ENCODE measurements around the gene ZFP1.
"Not testable (repeated sequence)": the region's sequence is repeated elsewhere in the genome, so short reads cannot be mapped to it uniquely, and the experiment has no call there.

The ZFP1 gene

GRCh38 chr16:75193730-75194444 is 45.6 kb downstream of the ZFP1 start:
- H3K27ac ChIP-seq (ENCODE audit: low read length) = no peak overlapping the region
- no peaks in the 10 kb centered on the region for H3K9me3 ChIP-seq (ENCODE audit: control insufficient read depth in 2 of 2, low read length in 2 of 2)
- no peak overlapping the region for H3K4me3 ChIP-seq (ENCODE audit: low read length in 2 of 2)
- no peak overlapping the region for H3K9ac ChIP-seq (ENCODE audit: low read length in 2 of 2)
- H3K27me3 ChIP-seq (ENCODE audit: control insufficient read depth in 1 of 2, insufficient read depth in 2 of 2, low read length in 2 of 2) = peaks cover 11 to 14% of the 10 kb centered on the region in 2 donors
- H3K36me3 ChIP-seq (ENCODE audit: control insufficient read depth in 2 of 2, insufficient read depth in 2 of 2, low read length in 2 of 2) = no peaks in the 10 kb centered on the region
- H3K4me1 ChIP-seq (ENCODE audit: control insufficient read depth, insufficient read depth, low read length) = peaks cover 6% of the 10 kb centered on the region

- no peaks in the 10 kb centered on the region for H3K9me3 ChIP-seq (ENCODE audit: control insufficient read depth in 2 of 2, low read length in 2 of 2)
- H3K4me3 ChIP-seq (ENCODE audit: low read length in 2 of 2) = no peak overlapping the region
- H3K27me3 ChIP-seq (ENCODE audit: control insufficient read depth in 1 of 2, insufficient read depth in 2 of 2, low read length in 2 of 2) = peaks cover 10 to 14% of the 10 kb centered on the region in 2 donors
- H3K27ac ChIP-seq (ENCODE audit: low read length) = no peak overlapping the region
- peaks cover 11% of the 10 kb centered on the region for H3K4me1 ChIP-seq (ENCODE audit: control insufficient read depth, insufficient read depth, low read length)
- H3K36me3 ChIP-seq (ENCODE audit: control insufficient read depth in 2 of 2, insufficient read depth in 2 of 2, low read length in 2 of 2) = no peaks in the 10 kb centered on the region
- no peak overlapping the region for H3K9ac ChIP-seq (ENCODE audit: low read length in 2 of 2)
These were observed 47.8 kb downstream of the ZFP1 start for GRCh38 chr16:75195811-75196790.

- Histone ChIP-seq H3K4me3 (ENCODE audit: low read length in 2 of 2) (no peak overlapping the region), H3K9ac (ENCODE audit: low read length in 2 of 2) (no peak overlapping the region), H3K4me1 (ENCODE audit: control insufficient read depth, insufficient read depth, low read length) (peaks cover 12% of the 10 kb centered on the region), H3K36me3 (ENCODE audit: control insufficient read depth in 2 of 2, insufficient read depth in 2 of 2, low read length in 2 of 2) (no peaks in the 10 kb centered on the region), H3K27me3 (ENCODE audit: control insufficient read depth in 1 of 2, insufficient read depth in 2 of 2, low read length in 2 of 2) (peaks cover 10 to 14% of the 10 kb centered on the region in 2 donors), H3K27ac (ENCODE audit: low read length) (no peak overlapping the region), H3K9me3 (ENCODE audit: control insufficient read depth in 2 of 2, low read length in 2 of 2) (no peaks in the 10 kb centered on the region)
These were observed 48.5 kb downstream of the ZFP1 start for GRCh38 chr16:75196836-75197235.

- Histone ChIP-seq H3K27ac (ENCODE audit: low read length) (no peak overlapping the region), H3K27me3 (ENCODE audit: control insufficient read depth in 1 of 2, insufficient read depth in 2 of 2, low read length in 2 of 2) (peaks cover 10 to 14% of the 10 kb centered on the region in 2 donors), H3K9ac (ENCODE audit: low read length in 2 of 2) (no peak overlapping the region), H3K4me1 (ENCODE audit: control insufficient read depth, insufficient read depth, low read length) (peaks cover 12% of the 10 kb centered on the region), H3K9me3 (ENCODE audit: control insufficient read depth in 2 of 2, low read length in 2 of 2) (no peaks in the 10 kb centered on the region), H3K36me3 (ENCODE audit: control insufficient read depth in 2 of 2, insufficient read depth in 2 of 2, low read length in 2 of 2) (no peaks in the 10 kb centered on the region), H3K4me3 (ENCODE audit: low read length in 2 of 2) (no peak overlapping the region)
These were observed 49.3 kb downstream of the ZFP1 start for GRCh38 chr16:75197522-75198134.

GRCh38 chr16:75198135-75198600 is 49.8 kb downstream of the ZFP1 start:
- Histone ChIP-seq H3K9me3 (ENCODE audit: control insufficient read depth in 2 of 2, low read length in 2 of 2) (no peaks in the 10 kb centered on the region), H3K4me3 (ENCODE audit: low read length in 2 of 2) (no peak overlapping the region), H3K27ac (ENCODE audit: low read length) (no peak overlapping the region), H3K4me1 (ENCODE audit: control insufficient read depth, insufficient read depth, low read length) (peaks cover 12% of the 10 kb centered on the region), H3K27me3 (ENCODE audit: control insufficient read depth in 1 of 2, insufficient read depth in 2 of 2, low read length in 2 of 2) (peaks cover 10 to 14% of the 10 kb centered on the region in 2 donors), H3K36me3 (ENCODE audit: control insufficient read depth in 2 of 2, insufficient read depth in 2 of 2, low read length in 2 of 2) (no peaks in the 10 kb centered on the region), H3K9ac (ENCODE audit: low read length in 2 of 2) (no peak overlapping the region)

GRCh38 chr16:75202069-75202590 is 53.8 kb downstream of the ZFP1 start:
- H3K9me3 ChIP-seq (ENCODE audit: control insufficient read depth in 2 of 2, low read length in 2 of 2) = no peaks in the 10 kb centered on the region

GRCh38 chr16:75203096-75203495 is 54.8 kb downstream of the ZFP1 start:
- H3K36me3 ChIP-seq (ENCODE audit: control insufficient read depth in 2 of 2, insufficient read depth in 2 of 2, low read length in 2 of 2) = no peaks in the 10 kb centered on the region

More at GRCh38 chr16:75202069-75202590, 53.8 kb downstream of the ZFP1 start:
- Histone ChIP-seq H3K9ac (ENCODE audit: low read length in 2 of 2) (no peak overlapping the region), H3K27ac (ENCODE audit: low read length) (no peak overlapping the region), H3K36me3 (ENCODE audit: control insufficient read depth in 2 of 2, insufficient read depth in 2 of 2, low read length in 2 of 2) (no peaks in the 10 kb centered on the region), H3K4me1 (ENCODE audit: control insufficient read depth, insufficient read depth, low read length) (peaks cover 12% of the 10 kb centered on the region), H3K27me3 (ENCODE audit: control insufficient read depth in 1 of 2, insufficient read depth in 2 of 2, low read length in 2 of 2) (peaks cover 8 to 10% of the 10 kb centered on the region in 2 donors), H3K4me3 (ENCODE audit: low read length in 2 of 2) (no peak overlapping the region)

GRCh38 chr16:75203667-75204409 is 55.5 kb downstream of the ZFP1 start:
- H3K27me3 ChIP-seq (ENCODE audit: control insufficient read depth in 1 of 2, insufficient read depth in 2 of 2, low read length in 2 of 2) = no peaks in the 10 kb centered on the region
- no peak overlapping the region for H3K4me3 ChIP-seq (ENCODE audit: low read length in 2 of 2)
- H3K9ac ChIP-seq (ENCODE audit: low read length in 2 of 2) = no peak overlapping the region
- H3K36me3 ChIP-seq (ENCODE audit: control insufficient read depth in 2 of 2, insufficient read depth in 2 of 2, low read length in 2 of 2) = no peaks in the 10 kb centered on the region
- peaks cover 6% of the 10 kb centered on the region for H3K4me1 ChIP-seq (ENCODE audit: control insufficient read depth, insufficient read depth, low read length)
- H3K27ac ChIP-seq (ENCODE audit: low read length) = no peak overlapping the region
- H3K9me3 ChIP-seq (ENCODE audit: control insufficient read depth in 2 of 2, low read length in 2 of 2) = no peaks in the 10 kb centered on the region

More at GRCh38 chr16:75203096-75203495, 54.8 kb downstream of the ZFP1 start:
- H3K4me1 ChIP-seq (ENCODE audit: control insufficient read depth, insufficient read depth, low read length) = peaks cover 9% of the 10 kb centered on the region
- no peak overlapping the region for H3K4me3 ChIP-seq (ENCODE audit: low read length in 2 of 2)
- H3K27ac ChIP-seq (ENCODE audit: low read length) = no peak overlapping the region
- no peak overlapping the region for H3K9ac ChIP-seq (ENCODE audit: low read length in 2 of 2)
- no peaks in the 10 kb centered on the region for H3K9me3 ChIP-seq (ENCODE audit: control insufficient read depth in 2 of 2, low read length in 2 of 2)
- H3K27me3 ChIP-seq (ENCODE audit: control insufficient read depth in 1 of 2, insufficient read depth in 2 of 2, low read length in 2 of 2) = peaks cover 1 to 3% of the 10 kb centered on the region in 2 donors

- H3K4me1 ChIP-seq (ENCODE audit: control insufficient read depth, insufficient read depth, low read length) = peaks cover 6% of the 10 kb centered on the region
- no peak overlapping the region for H3K9ac ChIP-seq (ENCODE audit: low read length in 2 of 2)
- H3K9me3 ChIP-seq (ENCODE audit: control insufficient read depth in 2 of 2, low read length in 2 of 2) = no peaks in the 10 kb centered on the region
- H3K27ac ChIP-seq (ENCODE audit: low read length) = no peak overlapping the region
- H3K36me3 ChIP-seq (ENCODE audit: control insufficient read depth in 2 of 2, insufficient read depth in 2 of 2, low read length in 2 of 2) = no peaks in the 10 kb centered on the region
- no peaks in the 10 kb centered on the region for H3K27me3 ChIP-seq (ENCODE audit: control insufficient read depth in 1 of 2, insufficient read depth in 2 of 2, low read length in 2 of 2)
- H3K4me3 ChIP-seq (ENCODE audit: low read length in 2 of 2) = no peak overlapping the region
These were observed 56.1 kb downstream of the ZFP1 start for GRCh38 chr16:75204410-75204758.

GRCh38 chr16:75204905-75205304 is 56.6 kb downstream of the ZFP1 start:
- not testable (repeated sequence) for H3K9ac ChIP-seq (ENCODE audit: low read length in 2 of 2); H3K36me3 ChIP-seq (ENCODE audit: control insufficient read depth in 2 of 2, insufficient read depth in 2 of 2, low read length in 2 of 2); H3K4me3 ChIP-seq (ENCODE audit: low read length in 2 of 2); H3K27me3 ChIP-seq (ENCODE audit: control insufficient read depth in 1 of 2, insufficient read depth in 2 of 2, low read length in 2 of 2); H3K9me3 ChIP-seq (ENCODE audit: control insufficient read depth in 2 of 2, low read length in 2 of 2); H3K4me1 ChIP-seq (ENCODE audit: control insufficient read depth, insufficient read depth, low read length); H3K27ac ChIP-seq (ENCODE audit: low read length)

All from stomach smooth muscle (tissue), 2 donors.